Type B pancreatic cell (in vitro differentiated cells): ENCODE measurements around the gene TMEM205. TPM values are rescaled to one million over a fixed set of nuclear protein-coding genes. Genes with fewer than 3 reads are reported as not detected.
A peak's percentile ranks its signal among the peaks of the same experiment; 100 is the strongest.
"Not testable (repeated sequence)": the region's sequence is repeated elsewhere in the genome, so short reads cannot be mapped to it uniquely, and the experiment has no call there.

ENCODE experiments used
- DNase-seq: peaks from one replicate; pipeline ENCODE4 v3.0.0; 2021; ENCODE audit warnings: mixed read lengths; ENCODE audit not compliant: unreplicated experiment; ENCODE audit errors: extremely low spot score
- H3K27ac Mint-ChIP-seq: 2 replicates; pipeline ENCODE4 v1.8.0; 2021; ENCODE audit warnings: mild to moderate bottlenecking, mixed read lengths
- H3K27me3 Mint-ChIP-seq: 2 replicates; pipeline ENCODE4 v1.8.0; 2021; ENCODE audit warnings: mixed read lengths
- H3K36me3 Mint-ChIP-seq: 2 replicates; pipeline ENCODE4 v1.8.0; 2021; ENCODE audit warnings: mixed read lengths
- H3K4me1 Mint-ChIP-seq: one replicate; pipeline ENCODE4 v1.8.0; 2021; ENCODE audit warnings: mixed read lengths; ENCODE audit not compliant: unreplicated experiment
- H3K4me3 Mint-ChIP-seq: 2 replicates; pipeline ENCODE4 v1.8.0; 2021; ENCODE audit warnings: mild to moderate bottlenecking, mixed read lengths
- H3K9me3 Mint-ChIP-seq: 2 replicates; pipeline ENCODE4 v1.8.0; 2021; ENCODE audit warnings: mixed read lengths
- total RNA-seq: library from RNA; stranded (reverse); gene quantifications from 2 replicates; pipeline ENCODE4 v1.2.1, GENCODE V29; 2021; ENCODE audit warnings: low replicate concordance
- TF ChIP-seq, protein P1 (sequence below): fragments of 200-600 bp; sonication (generic); conservative IDR thresholded peaks from 2 replicates; pipeline ENCODE4 v1.5.0; 2021; ENCODE audit warnings: antibody characterized with exemption, mild to moderate bottlenecking

Gene TMEM205
- total RNA-seq, 1 donor from 2014 or later: 58.6 TPM

DNA sequence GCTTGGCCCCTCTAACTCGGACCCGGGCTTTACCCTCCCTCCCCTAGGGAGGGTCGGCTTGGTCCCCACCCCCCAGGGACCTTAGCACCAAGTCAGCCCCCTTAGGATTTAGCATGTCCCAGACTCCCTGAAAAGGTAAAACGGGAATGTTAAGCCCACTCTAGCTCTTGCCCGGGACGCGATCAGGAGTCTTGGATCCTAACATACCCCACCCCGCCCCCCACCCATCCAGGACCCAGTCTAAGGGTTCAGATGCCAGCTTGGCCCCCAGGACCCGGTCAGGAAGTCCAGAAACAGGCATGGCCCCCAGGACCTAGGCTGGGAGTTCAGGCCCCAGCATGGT is 37.6 kb upstream of the TMEM205 start:
- DNase-seq: no peak
- TF ChIP-seq, protein P1, sequence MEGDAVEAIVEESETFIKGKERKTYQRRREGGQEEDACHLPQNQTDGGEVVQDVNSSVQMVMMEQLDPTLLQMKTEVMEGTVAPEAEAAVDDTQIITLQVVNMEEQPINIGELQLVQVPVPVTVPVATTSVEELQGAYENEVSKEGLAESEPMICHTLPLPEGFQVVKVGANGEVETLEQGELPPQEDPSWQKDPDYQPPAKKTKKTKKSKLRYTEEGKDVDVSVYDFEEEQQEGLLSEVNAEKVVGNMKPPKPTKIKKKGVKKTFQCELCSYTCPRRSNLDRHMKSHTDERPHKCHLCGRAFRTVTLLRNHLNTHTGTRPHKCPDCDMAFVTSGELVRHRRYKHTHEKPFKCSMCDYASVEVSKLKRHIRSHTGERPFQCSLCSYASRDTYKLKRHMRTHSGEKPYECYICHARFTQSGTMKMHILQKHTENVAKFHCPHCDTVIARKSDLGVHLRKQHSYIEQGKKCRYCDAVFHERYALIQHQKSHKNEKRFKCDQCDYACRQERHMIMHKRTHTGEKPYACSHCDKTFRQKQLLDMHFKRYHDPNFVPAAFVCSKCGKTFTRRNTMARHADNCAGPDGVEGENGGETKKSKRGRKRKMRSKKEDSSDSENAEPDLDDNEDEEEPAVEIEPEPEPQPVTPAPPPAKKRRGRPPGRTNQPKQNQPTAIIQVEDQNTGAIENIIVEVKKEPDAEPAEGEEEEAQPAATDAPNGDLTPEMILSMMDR: no peak
- H3K27ac Mint-ChIP-seq: no peak overlapping the region
- peaks cover 19% of the 10 kb centered on the region for H3K4me1 Mint-ChIP-seq
- H3K9me3 Mint-ChIP-seq: no peaks in the 10 kb centered on the region
- H3K4me3 Mint-ChIP-seq: peak overlapping the region; percentile 70
- peaks cover 17% of the 10 kb centered on the region for H3K27me3 Mint-ChIP-seq
- no peaks in the 10 kb centered on the region for H3K36me3 Mint-ChIP-seq

DNA sequence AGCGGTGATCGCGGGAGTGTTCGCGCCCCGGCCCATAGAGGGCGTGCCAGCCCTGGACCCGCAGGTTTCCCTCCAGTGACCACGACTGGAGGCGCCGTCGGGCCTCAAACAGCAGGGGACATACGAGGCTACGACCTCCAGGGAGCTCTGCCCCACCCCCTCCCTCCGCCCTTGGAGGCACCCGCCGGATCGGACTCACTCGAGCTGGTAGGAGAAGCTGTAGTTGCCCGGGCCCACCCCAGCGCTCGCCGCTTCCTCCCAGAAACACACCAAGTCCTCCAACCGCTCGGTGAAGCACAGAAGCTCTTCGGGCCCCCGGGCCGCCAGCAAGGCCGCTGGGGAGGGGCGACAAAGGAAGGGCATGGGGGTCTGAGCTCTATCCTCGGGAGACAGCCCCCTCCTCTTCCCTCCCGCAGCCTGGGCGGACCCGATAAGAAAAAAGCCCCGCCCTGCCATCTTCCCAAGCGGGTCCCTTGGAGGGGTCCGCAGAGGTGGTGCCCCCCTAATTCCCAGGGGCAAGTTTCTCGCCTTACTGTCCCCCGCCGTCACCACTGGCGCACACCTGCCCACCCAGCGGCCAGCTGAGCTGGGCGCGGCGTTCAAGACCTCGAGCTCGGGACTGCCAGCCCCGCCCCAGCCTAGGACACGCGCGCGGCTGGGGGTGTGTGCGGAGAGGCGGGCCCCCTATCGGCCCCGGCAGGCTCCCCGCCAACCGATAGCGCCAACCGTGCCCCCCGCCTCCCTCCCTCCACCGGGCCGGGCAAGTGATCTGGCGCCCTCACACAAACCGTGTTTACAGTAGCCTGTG is 37.0 kb upstream of the TMEM205 start:
- TF ChIP-seq, protein P1: peak; percentile 78
- no peaks in the 10 kb centered on the region for H3K9me3 Mint-ChIP-seq
- H3K4me3 Mint-ChIP-seq: peak overlapping the region; percentile 77
- peaks cover 19% of the 10 kb centered on the region for H3K4me1 Mint-ChIP-seq
- peaks cover 17% of the 10 kb centered on the region for H3K27me3 Mint-ChIP-seq
- DNase-seq: no peak
- H3K27ac Mint-ChIP-seq: peak overlapping the region; percentile 64
- no peaks in the 10 kb centered on the region for H3K36me3 Mint-ChIP-seq

DNA sequence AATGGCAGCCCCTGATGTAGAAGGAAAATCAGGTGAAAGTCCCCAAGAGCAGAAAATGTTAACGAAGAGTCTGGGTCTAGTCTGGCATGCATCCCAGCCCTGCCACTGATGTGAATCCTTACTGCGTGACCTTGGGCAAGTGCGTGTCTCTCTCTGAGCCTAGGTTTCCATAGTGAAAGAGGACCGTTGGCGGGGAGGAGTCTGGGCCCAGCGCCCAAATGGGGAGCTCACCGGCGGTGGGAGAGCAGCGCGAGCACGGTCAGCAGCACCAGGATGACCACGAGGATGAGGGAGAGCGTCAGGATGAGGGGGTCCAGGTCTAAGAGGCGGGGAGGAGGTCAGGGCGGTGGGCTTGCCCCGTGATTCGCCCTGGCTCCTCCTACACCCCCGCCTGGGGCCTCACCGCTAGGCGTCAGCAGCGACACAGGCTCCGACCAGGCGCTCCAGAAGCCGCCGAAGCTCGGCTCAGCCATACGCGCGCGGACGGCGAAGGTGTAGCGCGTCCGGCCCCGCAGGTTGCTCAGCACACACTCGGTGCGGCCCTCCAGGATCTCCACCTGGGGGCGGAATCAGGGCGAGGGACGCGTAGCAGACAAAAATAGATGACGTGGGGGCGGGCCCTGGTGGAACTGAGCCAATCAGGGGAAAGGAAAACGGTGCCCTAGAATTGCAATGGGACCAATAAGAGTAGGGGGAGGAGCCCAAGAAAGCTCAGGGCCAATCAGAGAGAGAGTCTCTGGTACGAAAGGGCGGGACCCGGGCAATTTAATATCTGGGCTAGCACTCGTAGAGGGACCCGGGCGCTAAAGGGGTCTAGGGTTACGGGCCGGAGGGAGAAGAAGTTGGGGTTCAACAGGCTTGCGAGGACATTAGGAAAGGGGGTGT is 34.8 kb upstream of the TMEM205 start:
- peak overlapping the region; percentile 94 for H3K4me3 Mint-ChIP-seq
- TF ChIP-seq, protein P1: peak; percentile 76
- DNase-seq: peak; percentile 95
- no peaks in the 10 kb centered on the region for H3K9me3 Mint-ChIP-seq
- H3K27me3 Mint-ChIP-seq: peaks cover 17% of the 10 kb centered on the region
- H3K27ac Mint-ChIP-seq: peak overlapping the region; percentile 94
- H3K36me3 Mint-ChIP-seq: peaks cover 3% of the 10 kb centered on the region
- H3K4me1 Mint-ChIP-seq: peaks cover 28% of the 10 kb centered on the region

DNA sequence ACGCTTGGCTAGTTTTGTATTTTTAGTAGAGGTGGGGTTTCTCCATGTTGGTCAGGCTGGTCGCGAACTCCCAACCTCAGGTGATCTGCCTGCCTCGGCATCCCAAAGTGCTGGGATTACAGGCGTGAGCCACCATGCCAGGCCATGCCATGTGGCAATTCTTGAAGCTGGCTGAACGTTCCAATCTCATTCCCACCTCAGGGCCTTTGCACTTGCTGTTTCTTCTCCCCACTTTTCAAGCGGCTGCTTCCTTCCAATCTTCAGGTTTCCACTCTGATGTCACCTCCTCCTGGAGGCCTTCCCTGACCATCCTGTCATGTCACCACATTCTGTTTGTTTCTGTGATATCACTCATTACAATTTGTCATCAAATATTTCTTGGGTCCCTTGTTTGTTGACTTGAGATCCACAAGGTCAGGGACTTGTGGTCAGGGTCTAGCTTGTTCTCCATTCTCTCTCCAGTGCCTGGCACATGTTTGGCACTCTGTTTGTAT is 33.8 kb upstream of the TMEM205 start:
- no peaks in the 10 kb centered on the region for H3K9me3 Mint-ChIP-seq
- TF ChIP-seq, protein P1: no peak
- peaks cover 17% of the 10 kb centered on the region for H3K27me3 Mint-ChIP-seq
- no peak for DNase-seq
- H3K4me1 Mint-ChIP-seq: peaks cover 28% of the 10 kb centered on the region
- H3K36me3 Mint-ChIP-seq: peaks cover 3% of the 10 kb centered on the region
- no peak overlapping the region for H3K27ac Mint-ChIP-seq
- H3K4me3 Mint-ChIP-seq: peak overlapping the region; percentile 94

DNA sequence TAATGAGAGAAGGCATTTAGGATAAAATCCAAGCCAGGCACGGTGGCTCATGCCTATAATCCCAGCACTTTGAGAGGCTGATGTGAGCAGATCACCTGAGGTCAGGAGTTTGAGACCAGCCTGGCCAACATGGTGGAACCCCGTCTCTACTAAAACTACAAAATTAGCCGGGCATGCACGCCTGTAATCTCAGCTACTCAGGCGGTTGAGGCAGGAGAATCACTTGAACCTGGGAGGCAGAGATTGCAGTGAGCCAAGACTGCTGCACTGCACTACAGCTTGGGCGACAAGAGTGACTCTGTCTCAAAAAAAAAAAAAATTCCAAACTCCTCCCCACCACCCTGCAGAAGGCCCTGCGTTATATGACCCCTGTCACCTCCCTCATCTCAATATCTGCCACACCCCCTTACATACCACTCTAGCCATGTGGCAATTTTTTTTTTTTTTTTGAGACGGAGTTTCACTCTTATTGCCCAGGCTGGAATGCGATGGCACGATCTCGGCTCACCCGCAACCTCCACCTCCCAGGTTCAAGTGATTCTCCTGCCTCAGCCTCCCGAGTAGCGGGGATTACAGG is 33.3 kb upstream of the TMEM205 start:
- DNase-seq, H3K27ac Mint-ChIP-seq, H3K9me3 Mint-ChIP-seq, H3K36me3 Mint-ChIP-seq, H3K4me3 Mint-ChIP-seq: not testable (repeated sequence)
- Mint-ChIP-seq H3K4me1 (peaks cover 23% of the 10 kb centered on the region), H3K27me3 (peaks cover 17% of the 10 kb centered on the region)
